SK-N-DZ (cell line): ENCODE data around the gene CACNG6.
A peak's percentile ranks its signal among the peaks of the same experiment; 100 is the strongest.

Experiments used
- DNase-seq: peaks from one replicate; pipeline ENCODE4 v3.0.0-alpha.2; 2015; ENCODE audit warnings: low spot score

The CACNG6 gene

DNA sequence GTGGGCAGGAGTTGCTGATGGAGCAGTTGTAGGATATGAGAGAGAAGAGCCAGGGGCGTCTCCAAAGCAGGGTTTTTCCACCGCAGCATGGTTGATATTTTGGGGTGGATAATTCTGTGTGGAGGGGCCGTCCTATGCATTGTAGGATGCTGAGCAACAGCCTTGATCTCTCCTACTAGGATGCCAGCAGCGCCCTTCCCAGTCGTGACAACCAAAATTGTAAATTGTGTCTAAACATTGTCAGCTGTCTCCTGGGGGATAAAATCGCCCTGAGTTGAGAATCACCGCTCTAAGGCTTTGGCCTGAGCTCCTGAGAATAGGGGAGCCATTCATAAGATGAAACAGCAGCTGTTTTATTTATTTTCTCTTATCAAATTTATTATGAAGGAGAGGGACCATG, 24.5 kb upstream of the CACNG6 start:
- DNase-seq = no peak

DNA sequence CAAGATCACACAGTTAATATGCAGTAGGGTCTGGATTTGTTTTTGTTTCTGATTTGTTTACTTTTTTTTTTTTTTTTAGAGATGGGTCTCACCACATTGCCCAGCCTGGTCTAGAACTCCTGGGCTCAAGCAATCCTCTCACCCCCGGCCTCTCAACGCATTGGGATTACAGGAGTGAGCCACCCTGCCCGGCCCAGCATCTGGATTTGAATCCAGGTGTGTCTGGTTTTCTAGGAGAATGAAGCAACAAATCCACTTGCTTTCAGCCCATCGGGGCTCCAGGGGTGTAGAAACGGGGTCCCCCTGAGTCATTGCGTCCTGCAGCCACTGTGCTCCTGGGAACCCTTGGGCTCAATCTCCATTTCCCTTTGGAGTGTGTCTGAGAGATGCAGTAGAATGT, 22.1 kb upstream of the CACNG6 start:
- no peak for DNase-seq

DNA sequence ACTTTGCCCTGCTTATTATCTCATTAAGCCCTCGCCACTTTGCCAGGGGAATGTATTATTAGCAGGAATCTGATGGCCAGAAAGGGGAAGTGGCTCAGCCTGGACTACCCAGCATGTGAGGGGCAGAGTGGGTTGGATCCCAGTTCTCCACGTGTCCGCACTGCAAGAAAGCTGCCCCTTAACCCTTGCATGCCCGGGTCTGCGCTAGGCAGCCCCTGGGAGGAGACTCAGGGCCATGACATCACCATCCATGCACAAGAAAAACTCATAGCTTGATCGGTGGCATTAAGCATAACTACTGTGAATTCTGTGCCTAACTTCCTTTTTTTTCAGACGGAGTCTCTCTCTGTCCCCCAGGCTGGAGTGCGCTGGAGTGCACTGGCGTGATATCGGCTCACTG, 19.8 kb upstream of the CACNG6 start:
- no peak for DNase-seq

DNA sequence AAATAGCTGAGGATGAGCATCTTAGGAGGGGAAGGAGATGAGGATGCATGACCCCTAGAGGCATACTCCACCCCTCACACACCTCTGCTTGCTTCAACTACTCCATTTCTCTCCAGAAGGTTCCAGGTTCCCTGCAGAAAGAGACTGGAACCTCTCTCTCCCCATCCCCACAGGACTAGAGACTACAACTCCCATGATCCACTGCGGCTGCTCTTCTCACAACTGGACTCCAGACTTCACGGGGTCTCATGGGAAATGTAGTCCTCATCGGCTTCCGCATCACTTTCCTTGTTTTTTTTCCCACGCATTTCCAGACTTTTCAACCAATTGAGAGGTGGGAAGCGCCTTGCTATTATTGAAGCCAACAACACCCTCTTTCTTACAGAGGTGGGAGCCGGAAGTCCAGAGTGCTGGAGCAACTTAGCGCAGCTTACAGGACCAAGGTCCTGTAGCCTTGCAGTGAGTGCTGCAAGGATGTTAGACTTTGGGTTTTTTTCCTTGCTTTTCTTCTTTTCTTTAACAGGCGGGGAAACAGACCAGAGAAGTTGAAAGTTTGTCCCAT, 13.9 kb upstream of the CACNG6 start:
- DNase-seq = peak; percentile 81

DNA sequence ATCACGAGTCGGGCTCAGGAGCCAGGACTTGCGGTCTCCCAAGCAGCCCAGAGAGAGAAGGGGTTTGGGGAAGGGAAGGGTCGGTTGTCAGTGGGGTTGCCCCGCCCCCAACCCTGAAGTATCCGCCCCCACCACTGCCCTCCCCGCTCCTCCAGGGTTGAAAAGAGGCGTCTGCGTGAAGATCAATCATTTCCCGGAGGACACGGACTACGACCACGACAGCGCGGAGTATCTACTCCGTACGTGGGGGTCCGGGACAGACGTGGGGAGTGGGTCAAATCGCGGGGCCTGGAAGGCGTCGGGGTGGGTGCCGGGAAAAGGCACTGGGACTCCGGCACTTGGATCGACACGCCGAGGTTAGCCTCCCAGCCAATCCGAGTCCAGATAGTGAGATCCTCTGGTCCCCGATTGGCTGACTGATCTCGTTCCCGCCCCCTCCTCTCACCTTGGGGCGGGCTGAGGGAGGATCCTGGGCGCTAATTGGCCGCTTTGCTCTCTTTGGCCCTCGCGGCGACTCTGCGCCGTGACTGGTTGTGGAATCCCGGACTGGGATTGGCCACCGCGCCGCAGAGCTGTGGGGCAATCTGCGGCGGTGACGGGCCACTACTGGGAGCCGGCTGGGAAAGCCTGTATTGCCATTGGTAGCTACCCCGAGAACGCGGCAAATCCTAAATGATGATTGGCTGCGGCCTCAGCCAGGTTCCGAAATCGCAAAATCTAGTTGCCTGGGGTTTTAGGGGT, 13.3 kb upstream of the CACNG6 start:
- peak; percentile 27 for DNase-seq

DNA sequence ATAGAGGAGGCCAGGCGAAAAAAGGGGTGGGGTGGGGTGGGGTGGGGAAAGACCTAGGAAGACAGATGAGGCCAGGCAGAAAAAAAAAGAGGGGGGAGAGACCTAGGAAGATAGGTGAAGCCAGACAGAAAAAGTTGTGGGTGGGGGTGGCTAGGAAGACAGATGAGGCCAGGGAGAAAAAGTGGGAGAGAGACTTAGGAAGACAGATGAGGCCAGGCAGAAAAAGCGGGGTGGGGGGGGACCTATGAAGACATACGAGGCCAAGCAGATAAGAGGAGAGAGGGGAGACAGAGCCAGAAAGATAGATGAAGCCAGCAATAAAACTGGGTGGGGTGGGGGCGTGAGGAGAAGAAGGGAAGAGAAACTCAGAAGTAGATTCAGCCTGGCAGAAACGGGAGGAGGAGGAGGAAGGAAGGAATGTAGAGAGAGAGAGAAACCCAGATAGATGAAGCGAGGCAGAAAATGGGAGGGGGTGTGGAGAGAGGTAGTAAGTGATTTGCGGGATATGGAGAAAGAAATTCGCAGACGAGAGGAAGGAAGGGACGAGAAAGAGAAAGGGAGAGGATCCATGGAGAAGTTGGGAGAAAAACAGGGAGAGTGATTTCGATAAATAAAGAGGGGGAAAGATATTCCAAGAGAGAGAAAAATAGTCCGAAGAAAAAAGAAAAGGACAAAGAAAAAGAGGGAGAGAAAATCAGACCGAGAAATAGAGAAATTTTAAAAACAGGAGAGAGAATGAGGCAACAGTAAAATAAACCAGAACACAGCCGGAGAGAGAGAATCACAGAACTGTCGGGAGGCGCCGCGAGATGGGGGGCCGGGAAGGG, 12.2 kb upstream of the CACNG6 start:
- no peak for DNase-seq

DNA sequence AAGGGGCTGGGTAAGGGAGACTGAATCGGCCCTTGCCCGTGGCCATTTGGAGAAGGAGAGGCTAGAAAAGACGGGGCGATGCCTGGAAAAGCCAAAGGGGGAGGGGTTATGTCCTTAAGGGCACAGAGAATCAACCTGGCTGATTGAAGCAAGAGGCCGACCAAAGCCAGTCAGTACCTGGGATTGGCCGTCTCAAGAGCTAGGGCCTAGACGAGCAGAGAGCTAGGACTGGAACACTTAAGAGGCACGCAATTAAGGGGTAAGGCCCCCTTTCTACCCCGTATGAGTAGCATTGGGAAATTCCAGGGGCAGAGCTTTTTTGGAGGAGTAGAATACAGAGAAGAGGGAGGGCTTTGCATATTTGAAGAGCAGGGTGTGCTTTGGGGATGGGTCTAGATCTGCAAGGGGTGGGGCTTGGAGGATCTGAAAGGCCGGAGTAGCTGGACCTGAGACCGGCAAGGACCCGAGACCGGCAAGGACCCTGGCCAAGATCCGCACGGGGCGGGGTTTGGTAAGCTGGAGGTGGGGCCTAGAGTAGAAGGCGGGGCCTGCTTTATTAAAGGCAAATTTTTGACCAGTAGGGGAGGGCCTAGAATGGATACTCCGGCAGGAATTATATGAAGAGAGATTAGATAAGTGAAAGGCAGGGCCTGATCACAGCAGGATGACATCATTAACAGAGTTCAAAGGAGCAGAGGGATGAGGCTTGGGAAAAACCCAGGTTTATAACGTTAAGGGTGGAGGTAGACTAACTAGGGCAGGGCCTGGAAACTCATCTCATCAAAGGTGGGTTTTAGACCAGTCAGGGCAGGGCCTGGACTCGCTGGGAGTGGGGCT, 10.7 kb upstream of the CACNG6 start:
- peak; percentile 18 for DNase-seq

DNA sequence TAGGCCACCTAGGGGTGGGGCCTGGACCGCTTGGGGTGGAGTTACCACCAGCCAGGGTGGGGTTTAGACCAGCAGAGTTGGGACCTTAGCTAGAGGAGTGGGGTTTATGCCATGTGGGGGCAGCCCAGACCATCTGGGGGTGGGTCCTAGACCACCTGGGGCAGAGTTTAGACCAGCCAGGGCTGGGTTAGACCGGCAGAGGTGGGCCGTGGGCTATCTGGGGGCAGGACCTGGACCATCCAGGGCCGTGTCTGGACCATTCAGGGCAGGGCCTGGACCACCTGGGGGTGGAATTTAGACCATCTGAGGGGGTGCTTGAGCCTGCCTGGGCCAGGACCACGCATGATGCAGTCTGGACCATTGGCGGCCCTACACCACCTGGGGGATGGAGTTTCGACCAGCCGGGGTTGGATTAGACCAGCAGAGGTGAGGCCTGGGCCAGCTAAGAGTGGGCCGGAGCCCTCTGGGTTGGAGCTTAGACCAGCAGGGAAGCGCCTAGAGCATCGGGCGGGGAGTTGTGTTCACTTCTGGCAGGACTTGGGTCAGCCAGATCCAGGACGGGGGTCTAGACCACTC, 10.0 kb upstream of the CACNG6 start:
- no peak for DNase-seq

DNA sequence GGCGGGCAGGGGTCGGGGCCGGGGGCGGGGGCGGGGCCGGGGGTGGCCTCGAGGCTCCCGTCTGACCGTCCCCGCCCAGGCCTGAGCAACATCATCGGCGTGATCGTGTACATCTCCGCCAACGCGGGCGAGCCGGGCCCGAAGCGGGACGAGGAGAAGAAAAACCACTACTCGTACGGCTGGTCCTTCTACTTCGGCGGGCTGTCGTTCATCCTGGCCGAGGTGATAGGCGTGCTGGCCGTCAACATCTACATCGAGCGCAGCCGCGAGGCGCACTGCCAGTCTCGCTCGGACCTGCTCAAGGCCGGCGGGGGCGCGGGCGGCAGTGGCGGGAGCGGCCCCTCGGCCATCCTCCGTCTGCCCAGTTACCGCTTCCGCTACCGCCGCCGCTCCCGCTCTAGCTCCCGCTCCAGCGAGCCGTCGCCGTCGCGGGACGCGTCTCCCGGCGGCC, 9.4 kb upstream of the CACNG6 start:
- no peak for DNase-seq

DNA sequence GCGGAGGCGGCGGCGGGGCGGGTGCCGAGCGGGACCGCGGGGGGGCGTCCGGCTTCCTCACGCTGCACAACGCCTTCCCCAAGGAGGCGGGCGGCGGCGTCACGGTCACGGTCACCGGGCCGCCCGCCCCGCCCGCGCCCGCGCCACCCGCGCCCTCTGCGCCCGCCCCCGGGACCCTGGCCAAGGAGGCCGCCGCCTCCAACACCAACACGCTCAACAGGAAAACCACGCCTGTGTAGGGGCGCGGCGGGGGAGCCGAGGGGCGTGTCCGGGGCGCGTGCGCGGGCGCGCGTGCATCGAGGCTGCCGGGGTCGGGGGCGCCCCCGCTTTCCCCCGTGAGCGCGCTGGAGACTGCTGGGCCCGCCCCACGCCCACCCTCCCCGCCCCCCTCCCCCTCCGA, 8.8 kb upstream of the CACNG6 start:
- DNase-seq = no peak

DNA sequence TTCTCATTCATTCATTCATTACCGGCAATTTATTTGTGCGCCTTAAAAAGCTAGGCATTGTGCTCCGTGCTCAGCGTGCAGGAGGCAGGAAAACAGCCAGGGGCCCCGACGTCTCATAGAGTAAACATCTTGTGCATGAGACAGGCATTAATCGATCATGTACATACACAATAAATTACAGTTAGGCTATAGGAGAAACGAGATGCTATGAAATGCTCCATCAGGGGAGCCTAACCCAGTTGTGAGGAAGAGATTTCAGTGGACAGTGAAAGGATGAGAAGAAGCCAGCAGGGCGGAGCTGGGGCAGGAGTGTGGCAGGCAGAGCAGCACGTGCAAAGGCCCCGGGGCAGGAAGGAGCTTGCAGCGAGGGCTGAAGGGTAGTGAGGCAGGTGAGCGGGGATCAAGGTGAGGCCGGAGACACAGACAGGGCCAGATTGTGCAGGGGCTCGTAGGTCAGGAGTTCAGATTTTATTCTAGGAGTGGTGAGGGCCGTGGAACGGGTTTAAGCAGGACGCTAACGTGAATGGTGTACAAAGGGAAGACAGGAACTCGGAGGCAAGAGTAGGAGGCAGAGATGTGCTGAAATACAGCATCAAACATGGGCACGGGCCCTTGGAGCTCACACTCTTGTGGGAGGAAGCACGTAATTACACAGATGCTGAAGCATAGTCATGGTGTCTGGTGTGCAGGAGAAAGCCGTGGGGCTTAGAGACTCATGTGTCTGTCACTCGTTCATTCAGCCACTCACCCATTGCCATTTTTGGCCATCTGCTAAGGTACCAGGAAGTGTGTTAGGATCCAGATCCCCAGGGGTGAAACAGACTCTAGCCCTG, 7.8 kb upstream of the CACNG6 start:
- DNase-seq = no peak

DNA sequence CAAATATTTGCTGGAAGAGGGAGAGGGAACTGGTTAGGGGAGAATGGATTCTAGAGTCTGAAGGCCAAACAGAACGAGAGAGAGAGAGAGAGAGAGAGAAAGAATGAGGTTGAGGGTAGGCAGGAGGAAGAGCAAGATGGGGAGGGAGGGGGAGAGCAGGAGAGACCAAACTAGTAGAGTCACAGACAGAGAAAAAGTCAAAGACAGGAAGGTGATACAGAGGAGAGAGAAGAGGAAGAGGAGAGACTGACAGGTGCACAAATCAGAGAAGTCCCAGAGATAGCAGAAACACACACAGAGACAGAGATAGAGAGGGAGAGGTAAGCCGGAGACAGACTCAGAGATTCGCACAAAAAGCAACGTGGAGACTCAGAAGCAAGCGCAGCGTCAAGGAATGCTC, 5.6 kb upstream of the CACNG6 start:
- no peak for DNase-seq

DNA sequence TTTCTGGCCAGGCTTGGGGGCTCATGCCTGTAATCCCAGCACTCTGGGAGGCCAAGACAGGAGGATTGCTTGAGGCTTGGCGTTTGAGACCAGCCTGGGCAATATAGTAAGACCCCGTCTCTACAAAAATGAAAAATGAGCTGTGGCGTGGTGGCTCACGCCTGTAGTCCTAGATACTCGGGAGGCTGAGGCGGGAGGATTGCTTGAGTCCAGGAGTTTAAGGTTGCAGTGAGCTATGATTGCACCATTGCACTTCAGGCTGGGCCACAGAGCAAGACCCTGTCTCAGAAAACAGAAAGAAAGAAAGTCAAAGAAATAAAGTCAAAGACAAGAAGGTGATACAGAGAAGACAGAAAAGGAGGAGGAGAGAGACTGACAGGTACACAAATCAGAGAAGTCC, 2.5 kb upstream of the CACNG6 start:
- DNase-seq = no peak

DNA sequence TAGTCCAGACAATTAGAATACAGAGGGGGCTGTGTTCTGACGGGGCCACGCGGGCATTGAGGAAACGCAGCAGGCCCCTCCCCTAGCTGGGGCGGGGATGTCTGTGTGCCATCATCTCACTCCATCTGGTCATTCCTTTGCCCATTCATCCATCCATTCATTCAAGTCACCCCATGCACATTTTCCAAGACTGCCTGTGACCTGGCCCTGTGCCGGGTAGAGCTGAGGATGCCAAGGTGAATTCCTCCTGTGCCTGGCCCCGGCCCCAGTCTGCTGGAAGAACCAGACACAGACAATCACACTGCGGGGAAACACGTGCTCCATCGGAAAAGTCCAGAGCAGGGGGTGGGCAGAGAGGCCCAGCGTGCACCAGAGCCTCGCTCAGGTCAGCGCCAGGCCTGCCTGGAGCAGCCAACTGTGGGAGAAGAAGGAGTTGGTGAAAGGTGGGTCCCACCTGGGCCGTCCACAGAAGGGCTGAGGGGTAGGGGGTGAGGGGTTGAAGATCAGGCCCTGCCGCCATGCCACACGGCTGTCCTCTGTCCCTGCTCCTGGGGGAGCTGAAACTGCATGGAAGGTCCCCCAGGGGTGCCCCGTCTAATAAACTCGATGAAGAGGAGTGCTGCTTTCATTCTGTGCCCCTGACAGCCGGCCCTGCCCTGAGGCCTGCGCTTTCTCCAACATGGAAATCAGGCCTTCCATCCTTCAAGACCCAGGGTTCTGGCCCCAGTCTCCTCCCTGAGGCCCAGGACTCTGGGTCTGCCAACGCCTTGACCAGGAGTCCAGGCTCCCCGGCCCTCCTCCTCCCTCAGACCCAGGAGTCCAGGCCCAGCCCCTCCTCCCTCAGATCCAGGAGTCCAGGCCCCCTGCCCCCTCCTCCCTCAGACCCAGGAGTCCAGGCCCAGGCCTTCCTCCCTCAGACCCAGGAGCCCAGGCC, 1.6 kb upstream of the CACNG6 start:
- no peak for DNase-seq

DNA sequence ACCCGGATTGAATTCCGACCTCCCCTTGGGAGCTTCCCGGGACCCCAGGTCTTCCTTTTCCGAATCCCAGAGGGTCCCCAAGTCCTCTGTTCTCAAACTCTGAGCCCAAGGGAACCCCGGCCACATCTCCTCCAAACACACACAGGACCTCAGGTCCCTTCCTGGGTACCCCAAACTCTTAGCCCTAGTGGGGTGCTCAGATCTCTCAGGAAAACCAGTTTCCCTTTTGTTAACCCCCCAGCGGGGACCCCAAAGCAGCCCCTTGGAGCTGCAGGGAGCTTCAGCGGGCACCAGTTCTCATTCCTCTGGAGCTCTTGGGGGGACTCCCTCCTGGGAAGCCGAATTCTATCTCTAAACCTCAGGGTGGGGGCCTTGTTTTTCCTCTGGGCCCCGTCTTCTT, 774 bp downstream of the CACNG6 start:
- no peak for DNase-seq

DNA sequence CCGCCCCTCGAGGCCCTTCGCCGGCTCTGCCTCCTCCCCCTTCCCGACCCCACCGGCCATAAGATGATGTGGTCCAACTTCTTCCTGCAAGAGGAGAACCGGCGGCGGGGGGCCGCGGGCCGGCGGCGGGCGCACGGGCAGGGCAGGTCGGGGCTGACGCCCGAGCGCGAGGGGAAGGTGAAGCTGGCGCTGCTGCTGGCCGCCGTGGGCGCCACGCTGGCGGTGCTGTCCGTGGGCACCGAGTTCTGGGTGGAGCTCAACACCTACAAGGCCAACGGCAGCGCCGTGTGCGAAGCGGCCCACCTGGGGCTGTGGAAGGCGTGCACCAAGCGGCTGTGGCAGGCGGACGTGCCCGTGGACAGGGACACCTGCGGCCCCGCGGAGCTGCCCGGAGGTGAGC, 1.4 kb downstream of the CACNG6 start:
- DNase-seq = no peak

DNA sequence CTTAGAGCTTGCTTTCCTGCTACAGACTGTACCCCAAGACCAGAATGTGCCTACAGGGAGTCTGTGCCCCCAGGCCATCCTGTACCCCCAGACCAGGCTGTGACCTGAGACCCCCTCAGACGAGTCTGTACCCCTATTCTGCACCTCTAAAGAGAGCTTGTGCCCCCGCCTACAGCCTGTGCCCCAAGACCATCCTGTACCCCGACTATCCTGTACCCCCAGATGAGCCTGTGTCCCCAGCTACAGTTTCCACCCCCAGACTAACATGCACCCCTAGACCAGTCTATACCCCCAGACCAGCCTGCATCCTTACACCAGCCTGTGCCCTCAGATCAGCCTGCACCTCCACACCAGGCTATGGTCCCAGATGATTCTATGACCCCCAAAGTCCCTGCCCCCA, 2.0 kb downstream of the CACNG6 start:
- no peak for DNase-seq

DNA sequence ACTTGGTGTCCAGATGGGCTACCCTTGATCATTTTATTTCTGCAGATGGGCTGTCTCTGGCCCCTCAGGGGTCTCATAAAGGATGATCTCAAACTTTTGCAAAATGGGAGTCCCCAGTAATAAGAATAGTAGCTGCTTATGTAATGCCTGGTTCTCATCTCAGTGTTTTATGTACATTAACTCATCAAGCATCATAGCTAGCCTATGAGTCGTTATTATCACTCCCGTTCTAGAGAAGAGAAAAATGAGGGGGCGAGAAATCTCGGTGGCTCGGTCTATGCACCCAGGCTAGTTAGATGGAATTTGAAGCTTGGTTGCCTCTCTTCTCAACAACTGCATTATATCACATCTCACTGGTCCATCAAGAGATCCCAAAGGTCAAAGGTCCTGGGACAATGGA, 3.4 kb downstream of the CACNG6 start:
- no peak for DNase-seq

DNA sequence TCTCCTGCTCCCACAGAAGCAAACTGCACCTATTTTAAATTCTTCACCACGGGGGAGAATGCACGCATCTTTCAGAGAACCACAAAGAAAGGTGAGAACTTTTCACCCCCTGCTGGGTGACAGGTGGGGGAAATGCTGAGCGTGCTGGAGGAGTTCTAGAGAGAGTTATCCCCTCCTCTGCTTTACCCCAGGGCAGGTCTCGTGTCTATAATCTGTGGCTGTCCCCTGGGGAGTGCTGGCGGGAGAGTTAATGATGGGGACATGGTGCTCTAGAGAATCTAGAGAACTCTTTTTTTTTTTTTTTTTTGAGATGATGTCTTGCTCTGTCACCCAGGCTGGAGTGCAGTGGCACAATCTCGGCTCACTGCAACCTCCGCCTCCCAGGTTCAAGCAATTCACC, 6.8 kb downstream of the CACNG6 start:
- no peak for DNase-seq

DNA sequence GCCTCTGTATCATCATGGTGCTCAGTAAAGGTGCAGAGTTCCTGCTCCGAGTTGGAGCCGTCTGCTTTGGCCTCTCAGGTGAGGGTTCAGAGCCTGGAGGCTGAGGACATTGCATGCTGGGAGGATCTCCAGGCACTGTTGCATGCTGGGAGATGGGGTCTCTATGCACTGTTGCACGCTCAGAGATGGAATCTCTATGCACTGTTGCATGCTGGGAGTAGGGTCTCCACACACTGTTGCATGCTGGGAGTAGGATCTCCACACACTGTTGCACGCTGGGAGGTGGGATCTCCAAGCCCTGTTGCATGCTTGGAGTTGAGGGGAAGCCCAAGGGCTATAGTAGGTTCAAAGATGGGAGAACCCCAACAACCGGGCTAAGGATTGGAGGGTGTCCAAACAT, 8.3 kb downstream of the CACNG6 start:
- DNase-seq = no peak
